ENCODE measurements around the gene TAS1R1.

DNA sequence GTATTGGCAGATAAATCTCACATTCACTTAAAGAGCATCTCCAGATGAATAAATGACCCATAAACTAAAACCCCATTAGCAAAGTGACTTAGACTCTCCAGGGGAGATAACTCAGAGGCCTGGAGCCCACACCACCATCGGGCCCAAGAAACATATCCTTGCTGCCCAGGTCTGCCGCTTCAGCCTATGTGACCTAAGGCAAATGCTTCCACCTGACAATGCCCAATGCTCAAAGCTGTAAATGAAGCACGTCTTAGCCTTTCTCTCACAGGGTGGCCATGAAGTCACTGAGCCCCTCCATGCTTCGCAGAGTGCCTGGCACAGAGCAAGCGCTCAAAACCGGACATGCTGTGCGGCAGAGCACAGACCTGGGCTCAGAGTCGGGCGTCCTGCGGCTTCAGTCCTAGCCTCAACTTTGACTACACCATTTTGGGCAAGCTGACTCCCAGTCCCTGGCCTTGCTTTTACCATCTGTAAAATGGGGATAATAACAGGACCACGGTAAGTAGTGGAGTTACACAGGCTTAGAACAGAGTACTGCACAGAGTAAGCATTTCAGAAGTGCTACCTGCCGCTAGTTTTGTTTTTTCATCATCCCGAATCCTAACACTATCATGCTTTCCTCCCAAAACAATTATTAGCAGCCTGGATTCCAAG is 24.5 kb upstream of the TAS1R1 start:
- TF ChIP-seq YY1 (IDR thresholded peaks at IDR 0.05; ENCODE audit: insufficient read depth, insufficient read length), result no peak
- no peak for TF ChIP-seq ZNF274 (IDR thresholded peaks at IDR 0.05; ENCODE audit: low read depth, low read length)
